Astrocyte of the cerebellum (primary cell): ENCODE data around the gene LYRM1.

Source experiments
- DNase-seq: peaks from one replicate; pipeline ENCODE4 v3.0.0-alpha.2; 2011; ENCODE audit warnings: low read depth
- H3K4me3 ChIP-seq: 2 replicates; pipeline ENCODE4 v1.5.1; 2011; ENCODE audit warnings: mild to moderate bottlenecking, low read depth, low read length, moderate library complexity
- CTCF ChIP-seq: IDR thresholded peaks from 2 replicates; pipeline ENCODE4 v1.5.1; 2012; ENCODE audit warnings: low read length, low read depth, moderate library complexity, mild to moderate bottlenecking; ENCODE audit errors: missing control alignments
- in situ Hi-C: cut with HindIII; loops from 2 replicates; pipeline ENCODE4 v1.10.0; 2017; ENCODE audit warnings: low sequenced_read_pairs

The LYRM1 gene

GRCh38 chr16:20899477-20900298, 883 bp upstream of the LYRM1 start:
- TF ChIP-seq CTCF, result no peak
- peak overlapping the region; percentile 71 for H3K4me3 ChIP-seq
- in situ Hi-C loops, result no loop called here
- no peak for DNase-seq

GRCh38 chr16:20901068-20901435, 481 bp downstream of the LYRM1 start:
- H3K4me3 ChIP-seq, result peak overlapping the region; percentile 71
- no peak for DNase-seq
- in situ Hi-C loops, result no loop called here
- TF ChIP-seq CTCF, result no peak

- DNase-seq, result no peak
- TF ChIP-seq CTCF, result no peak
- H3K4me3 ChIP-seq, result peak overlapping the region; percentile 71
- in situ Hi-C loops, result no loop called here
These were observed 1.0 kb downstream of the LYRM1 start for GRCh38 chr16:20901436-20902112.

GRCh38 chr16:20902426-20902825, 1.9 kb downstream of the LYRM1 start:
- in situ Hi-C loops, result no loop called here
- no peak for DNase-seq
- no peak for TF ChIP-seq CTCF
- H3K4me3 ChIP-seq, result no peak overlapping the region

GRCh38 chr16:20903116-20903898, 2.7 kb downstream of the LYRM1 start:
- H3K4me3 ChIP-seq, result no peak overlapping the region
- in situ Hi-C loops, result no loop called here
- DNase-seq, result no peak
- no peak for TF ChIP-seq CTCF

GRCh38 chr16:20903899-20904506, 3.4 kb downstream of the LYRM1 start:
- TF ChIP-seq CTCF, result no peak
- DNase-seq, result no peak
- no peak overlapping the region for H3K4me3 ChIP-seq
- in situ Hi-C loops, result no loop called here
